NT2/D1 (cell line): Measurements from ENCODE around the gene LRRC36.

Source experiments
- DNase-seq: peaks from one replicate; pipeline ENCODE4 v3.0.0-alpha.2; 2011; ENCODE audit warnings: low read depth, low spot score
- H3K27me3 ChIP-seq: 2 replicates; pipeline ENCODE4 v1.6.0; 2011; ENCODE audit warnings: mild to moderate bottlenecking; ENCODE audit not compliant: insufficient read length, insufficient read depth
- H3K36me3 ChIP-seq: 2 replicates; pipeline ENCODE4 v1.6.1; 2011; ENCODE audit warnings: mild to moderate bottlenecking, low read length, mixed read lengths; ENCODE audit not compliant: insufficient read depth, insufficient read length
- H3K4me1 ChIP-seq: 2 replicates; pipeline ENCODE4 v1.5.1; 2011; ENCODE audit not compliant: insufficient read depth, insufficient read length
- H3K4me3 ChIP-seq: 2 replicates; pipeline ENCODE4 v1.5.1; 2011; ENCODE audit warnings: low read depth; ENCODE audit not compliant: insufficient read length
- H3K9ac ChIP-seq: 2 replicates; pipeline ENCODE4 v1.6.0; 2011; ENCODE audit warnings: low read depth; ENCODE audit not compliant: insufficient read length
- H3K9me3 ChIP-seq: 2 replicates; pipeline ENCODE4 v1.5.1; 2011; ENCODE audit warnings: mild to moderate bottlenecking, low read length; ENCODE audit not compliant: insufficient read depth
- SUZ12 ChIP-seq: IDR thresholded peaks from 2 replicates; pipeline ENCODE4 v1.6.1; 2011; ENCODE audit not compliant: insufficient read length, insufficient read depth; ENCODE audit errors: extremely low read depth
- YY1 ChIP-seq: IDR thresholded peaks from 2 replicates; pipeline ENCODE4 v1.6.1; 2011; ENCODE audit not compliant: insufficient read length, insufficient read depth
- ZNF274 ChIP-seq: IDR thresholded peaks from 2 replicates; pipeline ENCODE4 v1.6.1; 2011; ENCODE audit warnings: mild to moderate bottlenecking, low read depth, low read length

The LRRC36 gene

GRCh38 chr16:67286441-67287235 lies 40.0 kb upstream of the LRRC36 start:
- Histone ChIP-seq H3K4me3 (no peak overlapping the region), H3K9ac (no peak overlapping the region), H3K4me1 (peaks cover 16% of the 10 kb centered on the region), H3K27me3 (no peaks in the 10 kb centered on the region), H3K9me3 (no peaks in the 10 kb centered on the region), H3K36me3 (peaks cover 26% of the 10 kb centered on the region)
- no peak for DNase-seq
- TF ChIP-seq SUZ12 (no peak), YY1 (no peak), ZNF274 (no peak)

GRCh38 chr16:67287960-67288359 lies 38.7 kb upstream of the LRRC36 start:
- DNase-seq, result no peak
- TF ChIP-seq ZNF274, result no peak
- TF ChIP-seq SUZ12, result no peak
- no peak for TF ChIP-seq YY1

GRCh38 chr16:67291461-67291860 lies 35.2 kb upstream of the LRRC36 start:
- TF ChIP-seq YY1 (no peak), SUZ12 (no peak), ZNF274 (no peak)
- no peaks in the 10 kb centered on the region for H3K9me3 ChIP-seq
- DNase-seq, result no peak
- no peak overlapping the region for H3K9ac ChIP-seq
- H3K4me1 ChIP-seq, result peaks cover 2% of the 10 kb centered on the region
- no peaks in the 10 kb centered on the region for H3K27me3 ChIP-seq
- H3K36me3 ChIP-seq, result peaks cover 8% of the 10 kb centered on the region
- no peak overlapping the region for H3K4me3 ChIP-seq

More at GRCh38 chr16:67287960-67288359, 38.7 kb upstream of the LRRC36 start:
- peaks cover 15% of the 10 kb centered on the region for H3K36me3 ChIP-seq
- no peak overlapping the region for H3K4me3 ChIP-seq
- no peaks in the 10 kb centered on the region for H3K27me3 ChIP-seq
- H3K9me3 ChIP-seq, result no peaks in the 10 kb centered on the region
- H3K4me1 ChIP-seq, result peaks cover 15% of the 10 kb centered on the region
- H3K9ac ChIP-seq, result no peak overlapping the region

- Histone ChIP-seq H3K27me3 (no peaks in the 10 kb centered on the region), H3K9me3 (no peaks in the 10 kb centered on the region), H3K4me3 (no peak overlapping the region), H3K4me1 (peaks cover 2% of the 10 kb centered on the region), H3K9ac (no peak overlapping the region), H3K36me3 (no peaks in the 10 kb centered on the region)
- DNase-seq, result no peak
- TF ChIP-seq ZNF274 (no peak), YY1 (no peak), SUZ12 (no peak)
Observed at GRCh38 chr16:67294171-67294757, 32.4 kb upstream of the LRRC36 start.

- Histone ChIP-seq H3K9me3 (no peaks in the 10 kb centered on the region), H3K36me3 (no peaks in the 10 kb centered on the region), H3K9ac (no peak overlapping the region), H3K4me3 (no peak overlapping the region), H3K4me1 (no peaks in the 10 kb centered on the region), H3K27me3 (no peaks in the 10 kb centered on the region)
- no peak for TF ChIP-seq SUZ12
- no peak for TF ChIP-seq YY1
- TF ChIP-seq ZNF274, result no peak
- no peak for DNase-seq
Observed at GRCh38 chr16:67294938-67295361, 31.7 kb upstream of the LRRC36 start.

GRCh38 chr16:67296420-67296819 lies 30.2 kb upstream of the LRRC36 start:
- TF ChIP-seq ZNF274 (no peak), YY1 (no peak), SUZ12 (no peak)

GRCh38 chr16:67298277-67298676 lies 28.3 kb upstream of the LRRC36 start:
- H3K27me3 ChIP-seq, result no peaks in the 10 kb centered on the region
- H3K36me3 ChIP-seq, result no peaks in the 10 kb centered on the region
- no peak overlapping the region for H3K4me3 ChIP-seq
- peaks cover 15% of the 10 kb centered on the region for H3K4me1 ChIP-seq
- DNase-seq, result no peak
- H3K9me3 ChIP-seq, result no peaks in the 10 kb centered on the region
- H3K9ac ChIP-seq, result no peak overlapping the region
- TF ChIP-seq ZNF274 (no peak), SUZ12 (no peak), YY1 (no peak)

More at GRCh38 chr16:67296420-67296819, 30.2 kb upstream of the LRRC36 start:
- Histone ChIP-seq H3K9me3 (no peaks in the 10 kb centered on the region), H3K4me1 (peaks cover 3% of the 10 kb centered on the region), H3K4me3 (no peak overlapping the region), H3K27me3 (no peaks in the 10 kb centered on the region), H3K36me3 (no peaks in the 10 kb centered on the region), H3K9ac (no peak overlapping the region)
- no peak for DNase-seq
